GM19395 (cell line): ENCODE results near the gene TMEM214.

ENCODE experiments used
- ATAC-seq: cut with Tn5 transposase; IDR thresholded peaks from one replicate; pipeline ENCODE4 v1.9.1; 2021; ENCODE audit warnings: mild to moderate bottlenecking, moderate library complexity; ENCODE audit not compliant: unreplicated experiment

Gene TMEM214, protein sequence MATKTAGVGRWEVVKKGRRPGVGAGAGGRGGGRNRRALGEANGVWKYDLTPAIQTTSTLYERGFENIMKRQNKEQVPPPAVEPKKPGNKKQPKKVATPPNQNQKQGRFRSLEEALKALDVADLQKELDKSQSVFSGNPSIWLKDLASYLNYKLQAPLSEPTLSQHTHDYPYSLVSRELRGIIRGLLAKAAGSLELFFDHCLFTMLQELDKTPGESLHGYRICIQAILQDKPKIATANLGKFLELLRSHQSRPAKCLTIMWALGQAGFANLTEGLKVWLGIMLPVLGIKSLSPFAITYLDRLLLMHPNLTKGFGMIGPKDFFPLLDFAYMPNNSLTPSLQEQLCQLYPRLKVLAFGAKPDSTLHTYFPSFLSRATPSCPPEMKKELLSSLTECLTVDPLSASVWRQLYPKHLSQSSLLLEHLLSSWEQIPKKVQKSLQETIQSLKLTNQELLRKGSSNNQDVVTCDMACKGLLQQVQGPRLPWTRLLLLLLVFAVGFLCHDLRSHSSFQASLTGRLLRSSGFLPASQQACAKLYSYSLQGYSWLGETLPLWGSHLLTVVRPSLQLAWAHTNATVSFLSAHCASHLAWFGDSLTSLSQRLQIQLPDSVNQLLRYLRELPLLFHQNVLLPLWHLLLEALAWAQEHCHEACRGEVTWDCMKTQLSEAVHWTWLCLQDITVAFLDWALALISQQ

DNA sequence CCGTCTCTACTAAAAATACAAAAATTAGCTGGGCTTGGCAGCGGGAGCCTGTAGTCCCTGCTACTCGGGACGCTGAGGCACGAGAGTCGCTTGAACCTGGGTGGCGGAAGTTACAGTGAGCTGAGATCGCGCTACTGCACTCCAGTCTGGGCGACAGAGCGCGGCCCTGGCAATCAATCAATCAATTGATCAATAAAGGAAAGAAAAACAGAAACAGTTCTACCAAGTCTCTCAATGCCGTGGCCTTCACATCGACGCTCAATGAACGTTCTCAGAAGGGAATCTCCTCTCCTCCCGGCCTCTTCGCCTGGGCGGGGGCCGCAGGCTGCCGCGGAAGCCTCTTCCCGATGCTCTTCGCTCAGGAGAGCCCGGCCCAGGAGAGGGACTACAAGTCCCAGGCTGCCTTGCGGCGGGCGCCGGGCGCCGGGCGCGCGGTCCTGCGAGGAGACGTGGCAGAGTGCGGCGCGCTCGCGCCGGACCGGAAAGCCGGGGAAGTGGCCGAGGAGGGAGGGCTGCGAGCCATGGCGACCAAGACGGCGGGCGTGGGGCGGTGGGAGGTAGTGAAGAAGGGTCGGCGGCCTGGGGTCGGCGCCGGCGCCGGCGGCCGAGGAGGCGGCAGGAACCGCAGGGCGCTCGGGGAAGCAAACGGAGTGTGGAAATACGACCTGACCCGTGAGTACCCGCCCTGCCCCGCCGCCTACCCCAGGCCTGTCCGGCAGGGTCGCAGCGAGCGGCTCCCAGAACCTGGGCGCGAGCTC is at the start of gene TMEM214:
TSS of gene TMEM214 (plus strand) at position 471 of the 758 bp plus-strand sequence. CDS start at position 522, 51 bp downstream.
- peak; percentile 91 for ATAC-seq

DNA sequence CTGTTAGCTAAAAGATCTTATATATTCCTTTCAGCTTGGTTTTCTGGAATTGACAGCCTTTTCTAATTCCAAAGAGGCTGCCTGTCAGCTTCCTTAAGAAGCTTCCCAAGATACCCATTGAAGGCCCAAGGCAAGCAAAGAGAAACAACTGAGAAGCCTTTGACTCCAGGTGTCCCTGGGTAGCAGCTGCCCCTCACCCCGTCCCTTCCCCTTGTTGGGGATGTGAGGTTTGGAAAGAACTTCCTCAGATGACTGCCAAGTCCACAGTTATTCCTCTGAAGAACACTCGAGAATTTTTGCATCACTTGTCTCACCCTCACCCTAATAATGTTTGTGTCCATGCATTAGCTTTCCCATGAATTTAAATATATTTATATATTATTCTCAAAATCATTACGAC is 49.0 kb upstream of the TMEM214 start:
- ATAC-seq, result no peak

DNA sequence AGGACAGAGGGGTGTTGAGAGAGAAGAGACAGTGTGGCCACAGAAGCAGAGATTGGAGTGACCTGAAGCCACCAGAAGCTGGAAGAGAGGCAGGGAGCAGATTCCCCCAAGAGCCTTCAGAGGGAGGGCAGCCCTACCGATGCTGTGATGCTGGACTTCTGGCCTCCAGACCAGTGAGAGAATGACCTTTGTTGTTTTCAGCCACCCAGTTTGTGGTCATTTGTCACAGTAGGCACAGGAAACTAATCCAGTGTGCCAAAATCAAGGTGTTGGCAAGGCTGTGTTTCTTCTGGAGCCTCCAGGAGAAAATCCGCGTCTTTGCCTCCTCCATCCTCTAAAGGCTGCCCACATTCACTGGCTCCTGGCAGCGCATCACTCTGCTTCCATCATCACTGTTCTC is 47.0 kb upstream of the TMEM214 start:
- ATAC-seq, result no peak

DNA sequence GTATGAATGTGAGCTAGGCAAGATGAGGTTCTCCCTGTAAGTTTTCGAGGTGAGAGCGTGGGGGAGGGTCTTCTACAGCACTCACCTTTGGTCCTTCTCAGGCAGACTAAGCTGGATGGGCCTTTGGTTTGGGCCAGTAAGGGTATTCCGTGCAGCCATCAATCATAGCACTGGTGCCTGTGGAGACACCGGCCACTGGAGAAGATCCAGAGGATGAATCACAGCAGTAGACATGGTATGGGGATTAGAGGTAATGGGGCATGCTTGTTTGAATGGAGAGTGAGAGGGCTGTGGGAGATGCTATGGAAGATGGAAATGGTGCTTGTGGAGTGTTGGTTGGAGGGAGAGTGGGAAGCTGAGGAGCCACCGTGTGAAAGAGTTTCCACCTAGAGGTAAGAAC is 46.2 kb upstream of the TMEM214 start:
- ATAC-seq, result no peak

DNA sequence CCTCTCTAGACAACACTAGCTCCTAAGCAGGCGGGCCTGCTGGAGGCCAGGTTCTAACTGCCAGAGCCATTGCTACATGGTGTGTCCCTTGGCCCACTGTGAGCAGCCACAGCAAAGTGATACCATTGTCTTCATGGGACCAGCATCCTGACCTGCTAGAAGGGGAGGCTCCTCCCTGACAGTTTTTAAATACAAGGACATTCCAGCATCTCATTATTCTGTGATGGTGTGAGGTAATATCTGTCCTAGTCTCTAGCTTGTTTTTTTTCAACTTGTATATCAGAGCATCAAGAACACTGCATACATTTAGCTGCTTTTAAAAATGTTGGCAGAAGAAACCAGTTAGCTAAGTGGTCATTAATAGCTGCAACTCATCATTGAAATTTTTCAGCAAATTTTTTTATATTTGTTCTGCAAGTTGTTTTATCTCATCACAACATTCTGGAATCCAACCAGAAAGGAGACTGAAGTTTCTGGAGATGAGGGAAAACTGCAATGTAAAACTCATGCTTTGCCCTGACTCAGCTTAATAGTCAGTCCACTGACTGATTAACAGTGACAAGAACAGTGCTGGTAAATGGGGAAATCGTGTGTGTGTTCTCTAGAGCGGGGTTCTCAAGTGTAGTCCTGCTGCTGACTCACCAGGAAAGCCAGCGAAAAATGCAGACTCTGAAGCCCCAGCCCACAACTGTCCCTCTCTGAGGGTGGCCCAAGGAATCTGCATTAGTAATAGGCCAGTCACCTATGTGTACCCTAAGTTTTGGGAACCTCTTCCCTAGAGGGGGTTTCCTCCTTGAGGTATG is 44.5 kb upstream of the TMEM214 start:
- ATAC-seq, result no peak

DNA sequence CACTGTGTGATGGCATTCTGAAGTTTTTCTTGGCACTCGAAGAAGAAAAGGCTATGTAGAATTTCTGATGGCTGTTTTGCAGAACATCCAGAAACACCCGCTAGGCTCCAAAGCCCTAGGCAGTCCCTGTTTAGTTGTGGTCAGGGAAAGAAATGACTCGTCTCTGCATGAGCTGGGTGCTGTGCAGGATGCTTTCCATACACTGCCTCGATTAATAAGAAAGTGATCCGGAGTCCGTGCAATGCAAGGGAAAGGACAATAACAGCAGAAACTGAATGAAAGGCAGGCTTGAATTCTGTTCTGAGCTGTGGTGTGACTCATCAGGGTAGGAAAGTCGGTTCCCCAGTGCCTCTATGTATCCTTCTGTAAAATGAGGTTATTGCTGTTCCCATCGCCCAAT is 43.6 kb upstream of the TMEM214 start:
- no peak for ATAC-seq

DNA sequence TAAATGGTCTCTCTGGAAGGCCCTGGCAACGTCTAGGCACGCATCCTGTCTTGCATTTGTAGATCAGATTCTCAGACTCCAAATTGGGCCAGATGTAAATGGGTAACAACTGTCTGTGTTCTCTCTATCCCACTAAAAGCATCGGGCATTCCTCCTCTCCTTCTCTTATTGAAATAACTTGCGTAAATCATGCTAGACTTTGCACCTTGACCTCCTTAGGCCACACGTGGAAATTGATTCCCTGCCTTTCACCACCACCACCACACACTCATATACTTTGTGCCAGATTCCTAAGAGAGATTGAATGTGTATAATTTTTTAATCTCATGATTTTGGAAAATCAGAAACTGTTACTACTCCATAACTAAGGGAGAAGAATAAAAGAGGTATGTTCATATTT is 41.0 kb upstream of the TMEM214 start:
- no peak for ATAC-seq

DNA sequence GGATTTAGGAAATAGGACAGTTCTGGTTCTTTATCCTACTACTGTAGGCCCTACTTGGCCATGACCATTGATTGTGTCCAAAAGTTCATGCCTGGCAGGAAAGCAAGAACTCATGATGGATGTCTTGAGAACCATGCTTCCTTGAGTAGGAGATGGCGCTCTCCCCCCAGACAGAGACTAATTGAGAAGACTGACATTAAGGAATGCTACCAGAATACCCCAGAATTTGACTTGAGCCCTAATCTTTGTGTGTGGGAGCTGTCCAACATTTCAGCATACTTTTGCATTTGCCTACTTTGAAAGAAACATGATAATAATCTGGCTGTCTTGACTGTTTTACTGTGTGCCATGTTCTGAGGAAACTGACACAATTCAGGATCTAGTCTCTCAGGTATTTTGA is 39.0 kb upstream of the TMEM214 start:
- no peak for ATAC-seq

DNA sequence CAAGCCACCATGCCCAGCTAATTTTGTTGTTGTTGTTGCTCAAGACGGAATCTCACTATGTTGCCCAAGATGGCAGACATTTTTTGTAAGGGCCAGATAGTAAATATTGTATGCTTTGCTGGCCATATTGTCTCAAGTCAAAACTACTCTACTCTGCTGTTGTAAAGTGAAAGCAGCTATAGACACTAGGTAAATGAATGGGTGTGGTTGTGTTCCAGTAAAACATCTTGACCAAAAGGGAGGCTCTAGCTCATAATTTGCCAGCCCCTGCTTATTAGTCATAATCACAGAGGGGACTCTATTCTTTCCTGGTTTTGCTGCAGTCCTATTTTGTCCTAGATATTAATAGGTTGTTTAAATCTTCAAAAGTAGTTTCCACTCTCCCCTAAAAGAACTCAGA is 37.8 kb upstream of the TMEM214 start:
- no peak for ATAC-seq

DNA sequence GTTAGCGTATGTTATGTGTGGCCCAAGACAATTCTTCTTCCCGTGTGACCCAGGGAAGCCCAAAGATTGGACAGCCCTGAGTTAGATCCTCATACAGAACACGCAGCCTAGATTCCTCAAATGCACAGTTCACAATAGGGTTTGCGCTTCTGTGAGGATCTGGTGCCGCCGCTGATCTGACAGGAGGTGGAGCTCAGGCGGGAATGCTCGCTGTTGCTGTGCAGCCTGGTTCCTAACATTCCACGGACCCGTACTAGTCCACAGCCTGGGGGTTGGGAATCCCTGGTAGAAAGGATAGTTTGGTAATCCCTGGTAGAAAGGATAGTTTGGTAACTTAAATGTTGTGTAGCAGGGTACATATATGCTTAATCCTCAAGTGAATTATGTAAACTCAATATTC is 35.4 kb upstream of the TMEM214 start:
- no peak for ATAC-seq

DNA sequence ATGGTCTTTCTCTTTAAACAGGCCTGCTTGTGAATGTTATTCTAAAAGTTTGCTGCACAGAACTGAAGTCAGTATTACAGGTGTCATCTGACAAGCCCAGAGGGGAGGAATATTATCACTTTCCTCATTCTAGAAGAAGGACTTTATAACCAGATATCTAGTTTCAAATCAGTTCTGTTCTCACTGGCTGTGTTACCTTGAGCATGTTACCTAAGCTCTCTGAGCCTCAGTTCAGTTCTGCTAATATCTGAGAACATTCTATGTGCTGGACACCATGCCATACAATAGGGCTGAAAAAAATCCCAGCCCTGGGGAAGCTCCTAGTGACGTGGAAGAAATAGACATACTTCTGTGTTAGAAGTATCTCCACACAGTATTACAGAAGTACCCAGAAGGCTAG is 34.4 kb upstream of the TMEM214 start:
- ATAC-seq, result no peak

DNA sequence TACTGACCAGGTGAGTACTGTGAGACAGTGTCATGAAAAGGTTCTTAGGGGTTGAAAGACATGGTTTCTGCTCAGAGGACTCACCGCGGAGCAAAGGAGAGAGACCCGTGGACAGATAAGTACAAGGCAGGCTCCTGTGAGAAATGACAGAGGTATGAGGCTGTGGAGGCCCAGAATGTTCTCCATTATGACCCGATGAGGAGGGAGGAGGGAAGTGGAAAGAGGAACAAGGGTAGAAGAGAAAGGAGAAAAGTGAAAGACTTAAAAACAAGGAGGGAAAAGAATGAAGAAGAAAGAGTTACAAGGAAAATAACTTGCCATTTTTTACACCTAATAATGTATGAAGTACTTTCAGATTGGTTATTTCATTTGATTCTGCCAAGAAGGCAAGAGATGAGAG is 32.5 kb upstream of the TMEM214 start:
- ATAC-seq, result no peak

DNA sequence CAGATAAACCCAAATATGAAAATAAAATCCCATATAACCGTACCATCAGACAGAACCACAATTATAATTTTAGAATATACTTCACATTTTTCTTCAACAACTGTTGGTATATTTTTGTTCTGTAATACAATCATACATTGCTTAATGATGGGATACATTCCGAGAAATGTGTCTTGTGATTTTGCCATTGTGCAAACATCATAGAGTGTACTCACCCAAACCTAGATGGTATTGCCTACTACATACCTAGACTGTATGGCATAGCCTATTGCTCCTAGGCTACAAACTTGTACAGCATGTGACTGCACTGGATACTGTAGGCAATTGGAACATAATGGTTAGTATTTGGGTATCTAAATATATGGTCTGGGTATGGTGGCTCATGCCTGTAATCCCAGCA is 31.8 kb upstream of the TMEM214 start:
- no peak for ATAC-seq

DNA sequence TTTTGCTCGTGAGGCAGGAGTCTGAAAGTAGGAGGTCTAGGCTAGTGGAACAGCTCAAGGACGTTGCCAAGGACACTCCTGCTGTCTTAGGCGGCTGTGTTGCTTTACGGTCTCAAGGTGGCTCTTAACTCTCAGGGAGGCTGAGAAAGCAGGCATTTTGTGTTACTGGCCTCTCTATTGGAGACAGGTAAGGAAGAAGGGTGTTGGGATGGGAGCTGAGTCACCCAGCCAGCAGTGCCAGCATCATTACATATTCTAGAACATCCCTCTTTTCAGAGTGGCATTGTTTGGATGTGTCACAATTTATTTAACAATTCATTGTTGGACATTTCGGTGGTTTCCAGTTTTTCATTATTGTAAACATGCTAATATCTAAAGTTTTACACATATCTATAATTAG is 30.8 kb upstream of the TMEM214 start:
- no peak for ATAC-seq

DNA sequence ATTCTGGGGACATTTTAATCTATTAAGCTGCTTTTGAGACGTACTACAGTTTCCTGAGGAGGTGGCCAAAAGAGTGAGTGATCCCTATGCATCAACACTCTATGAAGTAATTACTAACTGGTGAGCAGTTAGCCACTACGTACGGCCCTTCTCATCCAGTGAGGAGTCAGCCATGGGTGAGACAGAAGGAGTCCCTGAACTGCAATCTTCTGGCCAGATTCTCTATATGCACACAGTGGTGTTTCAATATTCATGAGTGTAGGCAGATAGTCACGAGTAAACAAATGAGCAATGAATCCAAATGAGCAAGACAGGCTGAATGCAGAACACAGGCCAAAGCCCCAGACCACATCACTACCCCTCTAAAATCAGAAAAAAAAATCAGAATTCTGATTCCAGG is 29.8 kb upstream of the TMEM214 start:
- ATAC-seq, result no peak

DNA sequence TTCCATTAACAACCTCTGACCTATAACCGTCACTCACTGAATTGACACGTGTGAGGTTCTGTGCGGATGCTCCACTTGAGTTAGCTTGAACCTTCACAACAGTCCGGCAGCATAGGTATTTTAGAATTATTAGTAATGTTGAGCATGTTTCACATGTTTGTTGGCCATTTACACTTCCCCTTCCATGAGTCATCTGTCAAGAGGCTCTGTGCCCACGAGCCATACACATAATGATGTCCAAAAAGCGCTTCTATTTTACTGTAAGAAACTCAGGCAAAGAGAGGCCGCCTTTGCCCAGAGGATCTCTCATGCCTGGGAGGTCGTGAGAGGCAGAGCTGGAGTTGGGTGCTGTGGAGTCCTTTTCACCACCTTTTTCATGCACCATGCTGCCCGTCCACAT is 28.9 kb upstream of the TMEM214 start:
- no peak for ATAC-seq

DNA sequence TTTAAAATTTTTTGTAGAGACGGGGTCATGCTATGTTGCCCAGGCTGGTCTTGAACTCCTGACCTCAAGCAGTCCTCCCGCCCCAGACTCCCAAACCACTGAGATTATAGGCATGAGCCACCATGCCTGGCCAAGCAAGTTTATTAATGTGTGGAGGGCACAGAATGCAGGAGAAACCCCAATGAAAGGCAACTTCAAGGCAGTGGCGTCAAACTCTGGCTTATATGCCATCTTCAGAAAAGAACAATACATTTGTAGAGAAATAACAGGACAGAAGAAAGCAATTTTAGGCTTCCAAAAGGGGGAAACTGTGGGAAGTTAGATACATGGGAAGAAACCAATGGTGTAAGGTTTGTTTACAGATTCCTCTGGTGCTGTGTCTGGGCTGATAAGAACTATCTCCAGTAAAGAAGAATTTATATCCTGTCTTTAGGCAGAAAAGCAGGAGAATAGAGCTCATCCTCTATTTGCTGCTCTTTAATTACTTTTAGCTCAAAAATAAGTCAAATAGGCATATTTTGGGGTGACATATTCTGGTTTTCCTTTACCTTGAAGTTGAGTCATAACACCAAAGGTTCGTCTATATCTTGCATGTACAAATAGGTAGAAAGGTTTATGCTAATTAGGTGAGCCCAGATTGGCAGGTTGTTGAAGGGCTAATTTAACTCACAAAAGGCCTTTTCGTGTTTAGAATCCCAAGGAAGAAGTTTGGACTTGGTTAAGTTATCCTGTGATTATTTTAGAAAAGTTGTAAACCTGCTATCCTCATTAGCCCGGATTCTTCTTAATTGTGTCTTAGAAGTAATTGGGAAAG is 26.0 kb upstream of the TMEM214 start:
- ATAC-seq, result no peak

DNA sequence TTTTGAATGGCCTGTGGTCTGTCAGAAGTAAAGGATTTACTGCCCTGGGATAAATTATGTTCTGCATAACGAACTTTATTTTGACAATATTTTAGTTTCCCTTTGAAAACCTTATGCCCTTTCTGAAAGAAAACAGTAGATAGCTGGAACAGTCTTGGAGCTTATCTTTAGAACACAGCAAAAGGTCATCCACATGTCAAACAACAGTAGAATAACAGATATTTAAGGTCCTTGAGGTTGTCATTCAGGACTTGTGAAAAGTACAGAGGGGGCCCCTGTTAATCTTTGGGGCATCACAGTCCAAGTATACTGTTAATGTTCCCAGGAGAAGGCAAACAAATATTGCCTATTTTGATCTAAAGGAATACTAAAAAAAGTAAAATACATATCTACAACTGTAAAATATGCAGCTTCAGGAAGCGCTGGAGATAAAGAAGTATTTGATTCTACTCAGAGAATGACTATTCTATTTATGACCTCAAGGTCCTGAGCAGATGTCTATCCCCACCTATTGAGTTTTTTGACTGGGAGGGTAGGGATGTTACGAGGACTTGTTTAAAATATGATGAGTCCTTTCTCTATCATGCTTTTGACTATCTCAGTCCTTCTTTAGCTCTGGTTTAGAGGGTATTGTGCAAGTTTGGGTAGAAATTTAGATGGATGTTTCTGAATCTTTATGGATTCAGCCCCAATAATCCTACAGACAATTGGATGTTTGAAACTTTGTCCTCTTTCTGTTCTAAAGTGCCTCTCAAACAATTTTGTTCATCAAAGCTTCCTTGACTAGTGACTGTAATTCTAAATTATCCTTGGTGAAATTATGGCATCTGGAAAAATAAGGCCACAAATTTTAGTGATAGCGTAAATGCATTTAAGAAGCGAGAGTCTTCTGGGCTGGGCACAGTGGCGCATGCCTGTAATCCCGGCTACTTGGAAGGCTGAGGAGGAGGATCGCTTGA is 25.1 kb upstream of the TMEM214 start:
- no peak for ATAC-seq

DNA sequence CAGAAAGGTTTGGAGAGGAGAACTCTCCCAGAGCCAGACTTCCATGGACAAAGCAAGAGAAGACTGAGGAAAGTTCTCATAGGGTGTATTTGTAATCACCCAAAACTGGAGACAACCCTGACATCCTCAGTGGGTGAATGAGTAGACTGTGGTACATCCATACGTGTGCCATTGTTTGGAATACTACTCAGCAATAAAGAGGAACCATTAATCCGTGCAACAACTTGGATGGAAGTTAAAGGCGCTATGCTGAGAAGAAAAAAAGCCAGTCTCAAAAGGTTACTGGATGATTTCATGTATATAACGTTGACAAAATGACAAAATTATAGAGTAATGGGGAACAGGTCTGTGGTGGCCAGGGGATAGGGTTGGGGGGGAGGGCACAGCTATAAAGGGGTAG is 24.1 kb upstream of the TMEM214 start:
- no peak for ATAC-seq
